Brain microvascular endothelial cell (primary cell): ENCODE measurements around the gene PLGRKT.
"Not testable (repeated sequence)": the region's sequence is repeated elsewhere in the genome, so short reads cannot be mapped to it uniquely, and the experiment has no call there.

ENCODE experiments used
- DNase-seq: peaks from one replicate; pipeline ENCODE4 v3.0.0-alpha.2; 2020
- H3K27ac ChIP-seq: fragments of 250-450 bp; sonication (Bioruptor Pico); 2 replicates; pipeline ENCODE4 v1.5.1; 2020; ENCODE audit warnings: mild to moderate bottlenecking, moderate library complexity
- H3K27me3 ChIP-seq: fragments of 250-450 bp; sonication (Bioruptor Pico); replicated peaks from 2 replicates; pipeline ENCODE4 v1.5.1; 2020; ENCODE audit warnings: mild to moderate bottlenecking
- H3K36me3 ChIP-seq: fragments of 250-450 bp; sonication (Bioruptor Pico); replicated peaks from 2 replicates; pipeline ENCODE4 v1.5.1; 2020; ENCODE audit warnings: mild to moderate bottlenecking
- H3K4me3 ChIP-seq: 2 replicates; pipeline ENCODE4 v1.5.1; 2011; ENCODE audit warnings: low read depth, mild to moderate bottlenecking, control low read depth, low read length, moderate library complexity
- in situ Hi-C: cut with HindIII; loops from 2 replicates; pipeline ENCODE4 v1.10.0; 2017; ENCODE audit warnings: low sequenced_read_pairs, low pct_ligation_motif_present
- TF ChIP-seq, protein P1 (sequence below): IDR thresholded peaks from 2 replicates; pipeline ENCODE4 v1.5.1; 2011; ENCODE audit warnings: low read depth, mild to moderate bottlenecking, moderate library complexity, low read length, control low read depth, inconsistent platforms; ENCODE audit errors: missing control alignments

Gene PLGRKT

DNA sequence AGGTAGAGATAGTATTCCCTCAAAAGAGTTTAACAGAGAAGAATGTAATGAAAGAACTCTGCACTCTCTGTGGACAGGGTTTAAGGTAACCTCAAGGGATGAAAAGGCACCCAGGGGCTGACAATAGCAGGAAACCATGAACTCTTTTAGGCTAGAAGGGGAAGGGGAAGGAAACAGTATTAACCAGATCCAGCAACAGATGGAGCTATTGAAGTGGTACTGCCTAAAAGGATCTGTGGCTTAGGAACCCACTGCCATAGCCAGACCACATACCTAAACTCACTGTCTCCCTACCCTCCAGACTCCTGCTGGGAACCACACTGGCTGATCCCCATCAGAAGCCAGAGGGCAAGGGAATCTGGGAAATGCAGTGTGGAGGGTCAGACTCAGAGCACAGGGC is 35.5 kb downstream of the PLGRKT start:
- H3K36me3 ChIP-seq, result no peaks in the 10 kb centered on the region
- TF ChIP-seq, protein P1, sequence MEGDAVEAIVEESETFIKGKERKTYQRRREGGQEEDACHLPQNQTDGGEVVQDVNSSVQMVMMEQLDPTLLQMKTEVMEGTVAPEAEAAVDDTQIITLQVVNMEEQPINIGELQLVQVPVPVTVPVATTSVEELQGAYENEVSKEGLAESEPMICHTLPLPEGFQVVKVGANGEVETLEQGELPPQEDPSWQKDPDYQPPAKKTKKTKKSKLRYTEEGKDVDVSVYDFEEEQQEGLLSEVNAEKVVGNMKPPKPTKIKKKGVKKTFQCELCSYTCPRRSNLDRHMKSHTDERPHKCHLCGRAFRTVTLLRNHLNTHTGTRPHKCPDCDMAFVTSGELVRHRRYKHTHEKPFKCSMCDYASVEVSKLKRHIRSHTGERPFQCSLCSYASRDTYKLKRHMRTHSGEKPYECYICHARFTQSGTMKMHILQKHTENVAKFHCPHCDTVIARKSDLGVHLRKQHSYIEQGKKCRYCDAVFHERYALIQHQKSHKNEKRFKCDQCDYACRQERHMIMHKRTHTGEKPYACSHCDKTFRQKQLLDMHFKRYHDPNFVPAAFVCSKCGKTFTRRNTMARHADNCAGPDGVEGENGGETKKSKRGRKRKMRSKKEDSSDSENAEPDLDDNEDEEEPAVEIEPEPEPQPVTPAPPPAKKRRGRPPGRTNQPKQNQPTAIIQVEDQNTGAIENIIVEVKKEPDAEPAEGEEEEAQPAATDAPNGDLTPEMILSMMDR, result no peak
- no peaks in the 10 kb centered on the region for H3K27me3 ChIP-seq
- DNase-seq, result no peak
- in situ Hi-C loops, result no loop called here
- H3K27ac ChIP-seq, result no peak overlapping the region
- H3K4me3 ChIP-seq, result no peak overlapping the region

DNA sequence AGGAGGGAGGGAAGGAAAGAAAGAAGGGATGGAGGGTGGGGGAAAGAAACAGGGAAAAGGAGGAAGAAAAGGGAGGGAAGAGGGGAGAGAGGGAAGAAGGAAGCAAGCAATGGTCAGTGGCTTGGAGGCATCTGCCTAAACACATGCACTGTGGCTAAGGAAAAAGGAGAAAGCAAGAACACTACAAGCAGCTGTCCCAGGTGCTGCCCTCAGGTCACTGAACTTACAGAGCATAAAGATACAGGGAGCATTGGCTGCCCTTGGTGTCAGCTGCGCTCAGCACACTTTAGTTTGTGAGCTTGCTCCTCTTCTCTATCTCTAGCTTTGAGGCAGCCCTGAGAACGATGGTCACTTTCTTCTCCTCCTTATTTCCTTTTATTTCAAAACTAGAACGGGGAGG is 40.2 kb downstream of the PLGRKT start:
- H3K36me3 ChIP-seq, H3K27me3 ChIP-seq, H3K4me3 ChIP-seq, in situ Hi-C loops, DNase-seq, H3K27ac ChIP-seq: not testable (repeated sequence)

DNA sequence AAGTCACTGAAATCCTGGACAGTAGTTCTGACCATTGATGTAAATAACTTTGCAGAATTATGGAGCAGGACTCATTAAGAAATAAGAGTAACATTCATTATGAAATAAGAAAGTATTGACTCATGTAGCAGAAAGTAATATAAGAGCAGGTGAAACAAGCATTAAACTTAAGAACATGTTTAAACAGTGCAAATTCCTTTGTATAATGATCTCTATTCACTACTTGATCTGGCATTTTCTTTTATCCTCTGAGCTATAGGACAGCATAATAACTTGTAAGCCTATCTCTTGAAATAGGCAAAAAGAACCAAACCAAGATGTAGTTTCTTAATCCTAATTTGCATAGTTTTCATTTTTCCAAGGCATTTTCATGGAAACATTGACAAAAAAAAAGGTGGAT is 42.3 kb downstream of the PLGRKT start:
- Histone ChIP-seq H3K27ac (no peak overlapping the region), H3K36me3 (no peaks in the 10 kb centered on the region), H3K4me3 (no peak overlapping the region), H3K27me3 (no peaks in the 10 kb centered on the region)
- in situ Hi-C loops, result no loop called here
- no peak for DNase-seq
- TF ChIP-seq, protein P1, result no peak

DNA sequence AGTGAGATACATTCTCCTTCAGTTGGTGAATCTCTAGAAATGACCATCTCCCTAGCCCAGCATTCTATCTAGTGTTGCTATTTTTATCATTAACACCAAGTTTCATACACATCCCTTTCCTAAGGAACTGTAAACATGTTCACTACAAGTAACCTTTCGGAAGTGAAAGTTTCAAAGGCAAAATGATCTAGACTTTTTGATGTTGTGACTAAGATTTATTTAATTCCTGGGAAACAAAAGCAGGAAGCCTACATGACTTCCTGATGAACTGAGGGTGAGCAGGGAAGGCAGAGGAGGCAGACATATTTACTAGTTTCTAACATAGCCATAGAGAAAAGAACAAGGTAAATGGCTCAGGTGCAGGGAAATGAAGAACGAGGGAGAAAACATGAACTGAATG is 43.7 kb downstream of the PLGRKT start:
- H3K27ac ChIP-seq, in situ Hi-C loops, H3K36me3 ChIP-seq, H3K27me3 ChIP-seq, H3K4me3 ChIP-seq, DNase-seq: not testable (repeated sequence)

DNA sequence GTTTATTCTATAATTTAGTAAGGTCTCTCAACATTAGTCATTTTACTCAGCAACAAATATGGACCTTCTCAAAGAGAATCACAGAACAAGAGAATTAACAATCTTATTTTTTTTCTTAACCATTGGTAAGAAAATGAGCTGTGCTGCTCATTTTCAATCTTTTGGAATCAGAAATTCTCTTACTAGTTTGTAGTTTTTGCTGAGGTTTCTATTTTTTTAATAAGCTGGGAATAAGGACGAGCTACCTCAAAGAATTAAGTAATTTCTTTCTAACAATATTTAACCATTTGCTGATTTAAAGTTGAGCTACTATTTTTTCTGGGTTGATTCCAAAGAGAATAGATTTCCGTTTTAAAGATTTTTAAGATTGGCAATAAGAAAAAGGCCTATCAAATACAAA is 44.2 kb downstream of the PLGRKT start:
- no peak overlapping the region for H3K4me3 ChIP-seq
- H3K36me3 ChIP-seq, result no peaks in the 10 kb centered on the region
- no peak for DNase-seq
- no peak overlapping the region for H3K27ac ChIP-seq
- TF ChIP-seq, protein P1, result no peak
- in situ Hi-C loops, result no loop called here
- no peaks in the 10 kb centered on the region for H3K27me3 ChIP-seq

DNA sequence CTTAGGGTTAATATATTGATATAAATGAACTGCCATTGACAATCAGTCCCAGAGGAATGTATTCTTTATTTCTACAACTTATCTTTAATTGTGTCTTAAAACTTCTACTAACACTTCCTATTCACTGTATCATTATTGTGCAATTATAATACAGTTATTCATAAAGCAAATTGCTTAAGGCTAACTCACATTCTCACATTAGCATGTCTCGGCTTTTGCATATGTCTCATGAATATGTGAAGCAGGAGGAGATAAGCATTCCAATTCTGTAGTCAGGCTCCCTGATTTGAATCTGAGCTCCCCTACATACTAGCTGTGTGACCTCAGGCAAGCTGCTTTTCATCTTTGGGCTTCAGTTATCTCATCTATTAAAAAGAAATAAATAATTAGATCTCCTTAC is 45.4 kb downstream of the PLGRKT start:
- H3K36me3 ChIP-seq, result no peaks in the 10 kb centered on the region
- no peaks in the 10 kb centered on the region for H3K27me3 ChIP-seq
- no peak overlapping the region for H3K27ac ChIP-seq
- no peak for DNase-seq
- TF ChIP-seq, protein P1, result no peak
- in situ Hi-C loops, result no loop called here
- H3K4me3 ChIP-seq, result no peak overlapping the region

DNA sequence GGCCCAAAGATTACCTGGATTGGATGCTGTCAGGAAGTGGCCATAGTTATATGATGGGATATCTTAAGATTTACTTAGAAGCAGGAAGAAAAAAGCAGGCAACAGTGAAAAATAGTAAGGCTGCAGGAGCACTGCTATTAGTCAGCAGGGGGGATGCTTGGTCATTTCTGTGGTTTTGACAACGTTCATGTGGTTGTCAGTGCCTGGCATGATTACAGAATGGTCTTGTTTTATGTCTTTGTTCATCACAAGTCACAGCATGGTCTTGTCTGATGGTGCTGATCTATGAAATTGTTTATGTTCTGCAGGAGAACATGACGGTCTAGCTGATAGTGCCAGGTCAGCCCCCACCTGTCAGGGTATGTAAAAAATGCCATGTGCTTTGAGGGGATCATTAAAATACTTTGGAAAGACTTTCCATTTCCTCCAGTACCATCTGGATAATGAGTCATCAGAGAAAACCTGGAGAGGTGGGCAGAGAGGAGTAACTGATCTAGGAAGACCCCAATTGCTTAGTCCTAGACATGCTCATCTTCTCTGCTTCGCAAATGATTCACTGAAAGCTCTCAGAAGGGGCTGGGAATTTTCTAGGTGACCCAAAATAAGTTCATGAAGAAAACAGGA is 48.5 kb downstream of the PLGRKT start:
- Histone ChIP-seq H3K27ac (no peak overlapping the region), H3K4me3 (no peak overlapping the region), H3K36me3 (no peaks in the 10 kb centered on the region), H3K27me3 (no peaks in the 10 kb centered on the region)
- peak; percentile 95 for DNase-seq
- in situ Hi-C loops, result no loop called here
- TF ChIP-seq, protein P1, result no peak
